SK-N-MC (cell line): ENCODE results near the gene BCAP31.
"Not testable (repeated sequence)": the region's sequence is repeated elsewhere in the genome, so short reads cannot be mapped to it uniquely, and the experiment has no call there.

ENCODE experiments used
- DNase-seq: peaks from one replicate; pipeline ENCODE4 v3.0.0-alpha.2; 2011; ENCODE audit warnings: low read depth, low spot score
- H3K27ac ChIP-seq: fragments of 200-600 bp; sonication (generic); 2 replicates; pipeline ENCODE4 v1.5.1; 2016; ENCODE audit warnings: mixed run types
- H3K36me3 ChIP-seq: fragments of 200-600 bp; sonication (generic); 2 replicates; pipeline ENCODE4 v1.6.1; 2017; ENCODE audit warnings: antibody characterized with exemption, low read length, mixed read lengths; ENCODE audit not compliant: insufficient read depth
- H3K4me3 ChIP-seq: fragments of 200-600 bp; sonication (generic); 2 replicates; pipeline ENCODE4 v1.5.1; 2016
- H3K9ac ChIP-seq: fragments of 200-600 bp; sonication (generic); 2 replicates; pipeline ENCODE4 v1.8.0; 2017; ENCODE audit warnings: mixed run types, mixed read lengths; ENCODE audit not compliant: insufficient read length
- H3K9me3 ChIP-seq: fragments of 200-600 bp; sonication (generic); 2 replicates; pipeline ENCODE4 v1.6.1; 2017; ENCODE audit warnings: low read depth, mild to moderate bottlenecking, antibody characterized with exemption, low read length, moderate library complexity, mixed read lengths
- EZH2 ChIP-seq: fragments of 200-600 bp; sonication (generic); IDR thresholded peaks from one replicate; pipeline ENCODE4 v1.6.1; 2017; ENCODE audit warnings: antibody characterized with exemption
- FOXP2 ChIP-seq: optimal IDR thresholded peaks from 2 replicates; pipeline ENCODE3; 2011; ENCODE audit warnings: mild to moderate bottlenecking, moderate library complexity; ENCODE audit not compliant: insufficient read depth; ENCODE audit errors: extremely low read length, control extremely low read depth
- POLR2AphosphoS5 ChIP-seq: IDR thresholded peaks from 2 replicates; pipeline ENCODE4 v1.6.1; 2012; ENCODE audit warnings: mild to moderate bottlenecking, low read depth, low read length, borderline replicate concordance

BCAP31 gene

DNA sequence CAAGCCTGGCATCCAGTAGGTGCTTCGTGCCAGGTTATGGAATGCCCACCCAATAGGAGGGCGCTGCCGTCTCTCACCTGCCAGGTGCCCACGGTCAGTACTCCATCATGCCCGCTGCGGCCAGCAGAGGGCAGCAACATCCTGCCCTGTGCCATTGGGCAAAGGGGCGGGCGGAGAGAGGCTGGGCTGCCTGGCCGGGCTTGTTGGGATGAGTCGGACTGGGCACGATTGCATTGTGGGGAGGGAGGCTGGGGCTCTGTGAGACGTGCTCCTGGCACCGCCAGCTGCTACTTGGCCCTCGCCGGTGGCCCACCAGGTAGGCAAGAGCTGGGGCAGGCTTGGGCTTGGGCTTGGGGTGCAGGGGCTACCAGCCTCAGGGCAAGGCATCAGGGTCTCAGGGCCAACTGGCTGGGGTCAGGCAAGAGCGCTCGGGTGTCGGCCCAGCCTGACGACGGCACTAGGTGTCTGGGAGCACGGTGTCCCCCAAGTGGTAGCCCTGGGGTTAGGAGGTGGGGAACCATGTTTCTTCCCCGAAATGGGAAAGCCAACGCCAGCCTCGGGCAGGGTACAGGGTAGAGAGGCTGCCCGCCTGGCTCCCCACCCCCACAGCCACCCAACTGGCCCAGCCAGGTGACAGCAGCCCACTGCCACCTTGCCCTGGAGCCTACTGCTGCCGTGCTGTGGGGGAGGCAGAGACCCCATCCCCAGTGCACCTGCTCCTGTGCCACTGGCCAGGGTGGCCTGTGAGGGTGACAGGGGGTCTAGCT is 40.0 kb upstream of the BCAP31 start, which contains the start of gene PLXNB3:
PLXNB3 (plus strand) TSS at position 261 of the 767 bp plus-strand sequence. CDS start 1,287 bp downstream, outside the sequence.
- no peak for TF ChIP-seq FOXP2
- TF ChIP-seq EZH2 = no peak
- no peak for TF ChIP-seq POLR2AphosphoS5
- H3K9me3 ChIP-seq = no peaks in the 10 kb centered on the region
- no peak within 1 kb of the TSS for H3K27ac ChIP-seq
- DNase-seq = no peak
- H3K4me3 ChIP-seq = no peak within 1 kb of the TSS; the same call in 1 of the 2 replicates
- no peak within 1 kb of the TSS for H3K9ac ChIP-seq
- H3K36me3 ChIP-seq = no peaks in the 10 kb centered on the region

DNA sequence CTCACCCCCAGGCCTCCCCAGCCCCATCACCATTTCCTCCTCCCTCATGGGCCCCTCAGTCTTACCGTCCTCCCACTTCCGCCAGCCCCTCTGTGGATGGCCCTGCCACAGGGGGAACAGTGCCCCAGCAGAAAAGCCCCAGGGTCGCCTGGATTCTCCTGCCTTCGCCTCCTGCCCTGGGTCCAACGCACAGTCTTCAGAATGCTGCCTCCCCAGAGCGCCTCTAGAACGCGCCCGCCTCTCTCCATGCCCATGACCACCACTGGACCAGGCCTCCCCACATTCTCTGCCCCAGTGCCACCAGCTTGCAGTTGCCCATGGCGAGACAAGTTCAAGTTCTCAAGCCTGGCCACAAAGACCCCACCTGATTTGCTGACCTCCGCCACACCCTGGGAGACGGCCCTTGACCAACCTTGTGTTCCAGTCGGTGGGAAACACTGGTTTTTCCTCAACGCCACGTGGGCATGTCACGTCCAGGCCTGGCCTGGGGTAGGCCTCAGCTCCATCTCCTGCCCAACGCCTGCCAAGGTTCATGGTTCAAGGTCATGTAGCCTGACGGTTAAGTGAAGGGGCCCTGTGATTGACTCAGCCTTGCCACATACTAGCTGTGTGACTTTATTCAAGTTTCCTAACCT is 39.2 kb upstream of the BCAP31 start:
- Histone ChIP-seq H3K27ac (no peak overlapping the region), H3K36me3 (no peaks in the 10 kb centered on the region), H3K9ac (no peak overlapping the region), H3K9me3 (no peaks in the 10 kb centered on the region), H3K4me3 (no peak overlapping the region)
- DNase-seq = no peak
- TF ChIP-seq FOXP2 = no peak
- no peak for TF ChIP-seq EZH2
- no peak for TF ChIP-seq POLR2AphosphoS5

DNA sequence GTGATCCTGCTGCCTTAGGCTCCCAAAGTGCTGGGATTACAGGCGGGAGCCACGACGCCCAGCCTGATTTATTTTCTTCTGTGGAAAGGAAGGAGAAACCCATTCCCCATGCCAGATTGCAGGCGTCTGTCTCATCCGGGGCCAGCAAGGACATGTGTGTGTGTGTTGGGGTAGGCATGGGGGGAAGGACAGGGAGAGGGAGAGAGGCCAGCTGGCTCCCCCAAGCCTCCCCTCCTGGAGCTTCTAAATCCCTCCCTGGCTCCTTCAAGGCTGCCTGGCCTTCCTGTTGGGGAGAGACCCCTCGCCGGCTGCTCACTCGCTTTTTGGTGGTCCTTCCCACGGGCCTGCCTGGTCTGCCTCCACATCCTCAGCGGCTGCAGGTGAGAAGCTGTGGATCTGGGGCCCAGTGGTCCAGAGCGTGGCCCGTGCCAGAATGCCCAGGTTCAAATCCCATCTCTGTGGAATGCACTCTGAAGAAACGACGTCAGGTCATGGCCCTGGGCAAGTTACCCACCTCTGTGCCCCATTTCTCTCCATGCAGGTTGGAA is 38.5 kb upstream of the BCAP31 start:
- H3K9me3 ChIP-seq = no peaks in the 10 kb centered on the region
- H3K9ac ChIP-seq = no peak overlapping the region
- no peak overlapping the region for H3K27ac ChIP-seq
- H3K4me3 ChIP-seq = no peak overlapping the region
- H3K36me3 ChIP-seq = no peaks in the 10 kb centered on the region
- TF ChIP-seq POLR2AphosphoS5 (no peak), FOXP2 (no peak), EZH2 (no peak)
- no peak for DNase-seq

DNA sequence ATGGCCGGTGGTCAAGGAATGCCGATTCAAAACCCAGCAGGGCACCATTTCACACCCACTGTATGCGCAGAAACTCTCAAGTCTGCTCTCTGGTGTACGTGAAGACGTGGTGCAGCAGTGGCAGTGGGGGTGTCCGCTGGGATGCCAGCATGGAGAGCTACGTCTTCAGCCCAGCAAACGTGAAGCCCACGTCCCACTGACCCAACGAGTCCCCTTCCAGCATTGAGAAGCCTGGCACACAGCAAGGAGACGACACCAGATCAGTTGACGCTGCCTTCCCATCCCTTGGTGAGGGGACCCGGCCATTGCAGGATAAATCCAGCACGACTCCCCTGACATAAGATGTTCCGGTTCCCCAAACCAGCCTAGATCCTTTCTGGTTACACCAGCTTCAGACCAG is 37.7 kb upstream of the BCAP31 start:
- no peak for TF ChIP-seq POLR2AphosphoS5
- no peaks in the 10 kb centered on the region for H3K36me3 ChIP-seq
- H3K27ac ChIP-seq = no peak overlapping the region
- H3K9me3 ChIP-seq = no peaks in the 10 kb centered on the region
- H3K4me3 ChIP-seq = no peak overlapping the region
- DNase-seq = no peak
- no peak overlapping the region for H3K9ac ChIP-seq

DNA sequence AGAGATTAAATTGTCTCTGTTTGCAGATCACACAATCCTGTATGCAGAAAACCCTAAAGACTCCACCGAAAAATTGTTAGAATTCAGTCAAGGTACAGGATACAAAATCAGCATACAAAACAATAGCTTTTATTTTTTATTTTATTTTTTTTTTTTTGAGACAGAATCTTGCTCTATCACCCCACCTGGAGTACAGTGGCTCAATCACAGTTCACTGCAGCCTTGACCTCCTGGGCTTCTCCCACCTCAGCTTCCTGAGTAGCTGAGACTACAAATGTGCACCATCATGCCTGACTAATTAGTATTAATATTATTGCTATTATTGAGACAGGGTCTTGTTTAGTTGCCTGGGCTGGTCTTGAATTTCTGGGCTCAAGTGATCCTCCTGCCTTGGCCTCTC is 30.9 kb upstream of the BCAP31 start:
- no peak overlapping the region for H3K9ac ChIP-seq
- H3K9me3 ChIP-seq = no peaks in the 10 kb centered on the region
- TF ChIP-seq POLR2AphosphoS5 (no peak), FOXP2 (no peak), EZH2 (no peak)
- H3K4me3 ChIP-seq = no peak overlapping the region
- no peak for DNase-seq
- H3K36me3 ChIP-seq = no peaks in the 10 kb centered on the region
- no peak overlapping the region for H3K27ac ChIP-seq

DNA sequence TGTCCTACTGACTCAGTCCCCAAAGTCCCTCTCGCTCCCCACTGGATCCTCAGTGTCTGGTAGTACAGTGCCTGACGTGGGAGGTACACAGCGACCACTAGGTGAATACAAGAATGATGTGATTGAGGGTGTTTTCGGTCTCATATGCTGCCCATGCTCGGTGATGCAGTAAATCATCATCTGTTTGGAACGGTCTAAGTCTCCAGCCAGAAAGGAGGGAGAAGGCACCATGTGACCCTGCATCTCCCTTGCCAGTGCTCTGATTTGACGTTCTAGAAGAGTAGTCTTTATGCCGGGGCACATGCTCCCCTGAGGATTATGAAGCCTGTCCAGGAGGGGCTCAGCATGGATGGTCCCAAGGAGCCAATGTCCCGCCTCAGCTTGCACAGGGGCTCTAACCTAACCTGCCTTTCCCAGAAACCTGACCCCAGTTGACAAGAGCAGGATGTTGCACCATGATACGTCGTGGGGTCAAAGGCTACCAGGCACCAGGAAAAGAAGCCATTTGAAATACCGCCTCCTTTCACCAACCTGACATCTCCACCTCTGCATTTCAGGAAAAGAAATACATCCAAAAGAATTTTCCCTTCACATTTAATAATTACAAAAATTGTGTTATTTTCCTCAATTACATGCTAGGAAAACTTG is 26.1 kb upstream of the BCAP31 start:
- no peak overlapping the region for H3K9ac ChIP-seq
- H3K27ac ChIP-seq = no peak overlapping the region
- DNase-seq = no peak
- no peaks in the 10 kb centered on the region for H3K9me3 ChIP-seq
- no peak for TF ChIP-seq EZH2
- TF ChIP-seq FOXP2 = no peak
- no peak for TF ChIP-seq POLR2AphosphoS5
- no peaks in the 10 kb centered on the region for H3K36me3 ChIP-seq
- no peak overlapping the region for H3K4me3 ChIP-seq

DNA sequence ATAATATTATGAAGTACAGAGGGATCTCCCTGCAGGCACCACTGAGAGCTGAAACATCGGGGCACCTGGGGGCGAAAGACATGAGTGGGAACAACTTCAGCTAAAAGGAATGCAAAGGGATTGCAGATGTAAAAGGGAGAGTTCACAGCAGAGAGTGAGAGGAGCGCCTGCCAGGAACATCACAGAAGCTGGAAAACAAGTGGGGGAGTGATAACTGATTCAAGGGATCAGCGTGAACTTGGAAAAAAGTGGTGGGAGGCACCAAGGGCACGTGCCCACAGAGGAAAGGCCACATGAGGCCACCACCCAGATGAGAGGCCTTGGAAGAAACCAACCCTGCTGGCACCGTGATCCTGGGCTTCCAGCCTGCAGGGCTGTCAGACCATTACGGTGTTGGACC is 24.8 kb upstream of the BCAP31 start:
- not testable (repeated sequence) for DNase-seq, H3K9me3 ChIP-seq, H3K27ac ChIP-seq, H3K4me3 ChIP-seq, H3K36me3 ChIP-seq, H3K9ac ChIP-seq

DNA sequence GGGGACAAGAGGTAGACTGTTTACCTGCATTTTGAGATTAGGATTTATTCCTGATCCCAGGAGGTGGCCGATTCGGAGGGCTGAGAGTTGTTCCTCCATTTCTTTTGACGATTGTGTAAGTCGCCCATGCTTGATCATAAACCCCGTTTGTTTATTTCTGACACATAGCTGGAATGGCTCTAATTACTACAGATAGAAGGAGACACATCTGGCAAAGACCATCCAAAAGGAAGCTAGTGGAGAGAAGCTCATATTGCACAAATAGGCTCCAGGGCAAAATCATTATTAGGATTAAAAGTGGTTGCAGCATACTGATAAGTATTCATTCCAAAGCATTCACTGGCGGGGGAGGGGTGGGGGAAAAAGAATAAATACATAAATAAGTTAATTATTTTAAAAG is 22.8 kb upstream of the BCAP31 start:
- not testable (repeated sequence) for H3K36me3 ChIP-seq, H3K4me3 ChIP-seq, H3K9me3 ChIP-seq, H3K9ac ChIP-seq, DNase-seq, H3K27ac ChIP-seq
